RWPE1 (cell line): ENCODE data around the gene ZKSCAN5.
"Not testable (repeated sequence)": the region's sequence is repeated elsewhere in the genome, so short reads cannot be mapped to it uniquely, and the experiment has no call there.

ENCODE experiments used
- CTCF ChIA-PET: fragments of 350-600 bp; sonication (Branson Sonifier 250); formaldehyde crosslinking; extraction: SDS; loops from one replicate; lab custom pipeline; 2021; lab: Yijun Ruan, JAX
- POLR2A ChIA-PET: fragments of 400-600 bp; formaldehyde crosslinking; extraction: SDS; loops from one replicate; lab custom pipeline; 2020; ENCODE audit warnings: antibody characterized with exemption; ENCODE audit not compliant: low non-redundant PET; lab: Yijun Ruan, JAX
- DNase-seq: peaks from one replicate; pipeline ENCODE4 v3.0.0; 2012; ENCODE audit warnings: low spot score
- H3K27ac ChIP-seq: fragments of 450-650 bp; 2 replicates; pipeline ENCODE4 v1.5.1; 2017
- CTCF ChIP-seq: fragments of 450-650 bp; conservative IDR thresholded peaks from 2 replicates; pipeline ENCODE4 v1.5.1; 2017; ENCODE audit warnings: low read depth, mild to moderate bottlenecking

ZKSCAN5 gene

GRCh38 chr7:99579956-99580777 lies 75.7 kb downstream of the ZKSCAN5 start:
- POLR2A ChIA-PET, result interaction anchor here (0.7 kb wide), 1 partner anchor 37 kb away, joined by 4 read pairs; the partner anchor contains the start of gene ZSCAN25

GRCh38 chr7:99580778-99581332 lies 76.4 kb downstream of the ZKSCAN5 start:
- ChIA-PET CTCF (interaction anchor here (0.8 kb wide), 1 partner anchor 18 kb away, joined by 3 read pairs; the partner anchor contains the start of gene TMEM225B), POLR2A (interaction anchor here (0.7 kb wide), 1 partner anchor 36 kb away, joined by 4 read pairs; the partner anchor contains the start of gene ZSCAN25)
- not testable (repeated sequence) for DNase-seq, H3K27ac ChIP-seq

More at GRCh38 chr7:99579956-99580777, 75.7 kb downstream of the ZKSCAN5 start:
- no peak overlapping the region for H3K27ac ChIP-seq
- peak; percentile 49 for TF ChIP-seq CTCF
- no peak for DNase-seq
- CTCF ChIA-PET, result no interaction called here
